Measurements from ENCODE around the gene MAJIN.

GRCh38 chr11:64994318-64994717, 22.4 kb upstream of the MAJIN start:
- TF ChIP-seq ZNF624 (tag by site-specific recombination; IDR thresholded peaks at IDR 0.05) (no peak), CTCF (tag by site-specific recombination; IDR thresholded peaks at IDR 0.05) (no peak), PBX3 (CRISPR knock-in tag; IDR thresholded peaks at IDR 0.05) (no peak), ZNF24 (tag by site-specific recombination; IDR thresholded peaks at IDR 0.05) (no peak), KLF7 (tag by site-specific recombination; IDR thresholded peaks at IDR 0.05; ENCODE audit: borderline replicate concordance) (no peak), ATF2 (tag by site-specific recombination; IDR thresholded peaks at IDR 0.05; ENCODE audit: low read depth) (no peak), ZNF621 (tag by site-specific recombination; IDR thresholded peaks at IDR 0.05) (no peak)

Data from HEK293 (cell line).